Tibial nerve (tissue), 4 donors: ENCODE results near the gene IQSEC1. TPM values are rescaled to one million over a fixed set of nuclear protein-coding genes. Genes with fewer than 3 reads are reported as not detected.

Experiments
- DNase-seq, 2 donors: peaks; one replicate each; pipeline ENCODE4 v3.0.0-alpha.2; 2019; ENCODE audit warnings: low spot score in 2 of 2
- H3K27ac ChIP-seq, 4 donors: fragments of 200-600 bp; sonication (generic) in 3 of 4; one replicate each; pipeline ENCODE4 v1.5.1; 2017 to 2019; ENCODE audit warnings: mild to moderate bottlenecking in 1 of 4
- H3K27me3 ChIP-seq, 2 donors: fragments of 200-600 bp; sonication (generic) in 1 of 2; one replicate each; pipeline versions ENCODE4 v1.5.1 to v1.6.0; 2017 to 2019
- H3K36me3 ChIP-seq, 3 donors: fragments of 200-600 bp; sonication (generic); one replicate each; pipeline ENCODE4 v1.5.1; 2018 to 2019
- H3K4me1 ChIP-seq, 4 donors: fragments of 200-600 bp; sonication (generic) in 3 of 4; one replicate each; pipeline ENCODE4 v1.5.1; 2017 to 2019
- H3K4me3 ChIP-seq, 4 donors: fragments of 200-600 bp; sonication (generic) in 3 of 4; one replicate each; pipeline ENCODE4 v1.5.1; 2017 to 2019; ENCODE audit warnings: mild to moderate bottlenecking in 1 of 4, moderate library complexity in 1 of 4
- H3K9me3 ChIP-seq, 4 donors: fragments of 200-600 bp; sonication (generic) in 3 of 4; one replicate each; pipeline ENCODE4 v1.5.1; 2017 to 2019
- EP300 ChIP-seq, 2 donors: sonication (generic); formaldehyde crosslinking; IDR thresholded peaks; one replicate each; pipeline ENCODE4 v1.6.1; 2017; ENCODE audit warnings: antibody characterized with exemption in 2 of 2, mild to moderate bottlenecking in 1 of 2
- POLR2A ChIP-seq, 2 donors: fragments of 450-650 bp; IDR thresholded peaks; one replicate each; pipeline ENCODE4 v1.6.1; 2017; ENCODE audit warnings: antibody characterized with exemption in 2 of 2, mild to moderate bottlenecking in 2 of 2, moderate library complexity in 2 of 2
- WGBS, 2 donors: methylation state at CpG; one replicate each; pipeline ENCODE4 v1.1.5; 2018; 5-methylcytosine and 5-hydroxymethylcytosine counted together
- total RNA-seq, 4 donors: library from RNA; depleted of rRNA; stranded (reverse); fragments of >200 nt; gene quantifications; one replicate each; pipeline ENCODE4 v1.1.0, GENCODE V29; 2016
- TF ChIP-seq, protein P1 (sequence below), 5 experiments: fragments of 200-600 bp in 3 of 5; fragments of 450-650 bp in 2 of 5; sonication (generic) in 3 of 5; IDR thresholded peaks; one replicate each; pipeline ENCODE4 v1.5.1; 2016 to 2019; ENCODE audit warnings: antibody characterized with exemption in 5 of 5, mild to moderate bottlenecking in 3 of 5, moderate library complexity in 2 of 5

Gene IQSEC1
- total RNA-seq, 4 donors from 2014 or later = 58.2 to 77.5 (median 68.6) TPM

DNA sequence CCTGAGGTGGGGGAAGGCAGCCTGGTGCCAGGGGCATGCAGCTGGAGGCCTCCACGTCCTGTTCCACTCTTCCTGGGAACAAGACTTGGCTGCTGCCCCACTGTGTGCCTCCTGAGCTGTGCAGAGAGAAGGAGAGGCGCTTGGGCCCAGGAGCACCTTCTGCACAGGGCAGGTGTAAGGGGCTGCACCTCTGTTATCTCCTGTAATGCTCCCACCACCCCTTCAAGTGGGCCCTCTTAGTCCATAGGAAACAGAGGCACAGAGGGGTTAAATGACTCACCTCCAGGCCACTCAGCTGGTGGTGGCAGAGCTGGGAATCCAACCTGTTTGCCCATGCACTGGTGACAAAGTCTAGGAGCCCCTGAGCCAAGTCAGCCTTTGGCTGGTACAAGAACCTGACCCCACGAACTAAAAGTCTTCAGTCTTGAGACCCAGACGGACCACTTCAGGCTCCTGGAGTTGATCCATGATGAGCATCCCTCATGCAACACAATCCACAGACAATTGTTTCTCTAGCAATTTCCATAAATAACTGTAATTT, 93.2 kb downstream of the IQSEC1 start:
- TF ChIP-seq POLR2A (IDR thresholded peaks at IDR 0.05) (no peak), EP300 (IDR thresholded peaks at IDR 0.05) (no peak)
- TF ChIP-seq, protein P1, sequence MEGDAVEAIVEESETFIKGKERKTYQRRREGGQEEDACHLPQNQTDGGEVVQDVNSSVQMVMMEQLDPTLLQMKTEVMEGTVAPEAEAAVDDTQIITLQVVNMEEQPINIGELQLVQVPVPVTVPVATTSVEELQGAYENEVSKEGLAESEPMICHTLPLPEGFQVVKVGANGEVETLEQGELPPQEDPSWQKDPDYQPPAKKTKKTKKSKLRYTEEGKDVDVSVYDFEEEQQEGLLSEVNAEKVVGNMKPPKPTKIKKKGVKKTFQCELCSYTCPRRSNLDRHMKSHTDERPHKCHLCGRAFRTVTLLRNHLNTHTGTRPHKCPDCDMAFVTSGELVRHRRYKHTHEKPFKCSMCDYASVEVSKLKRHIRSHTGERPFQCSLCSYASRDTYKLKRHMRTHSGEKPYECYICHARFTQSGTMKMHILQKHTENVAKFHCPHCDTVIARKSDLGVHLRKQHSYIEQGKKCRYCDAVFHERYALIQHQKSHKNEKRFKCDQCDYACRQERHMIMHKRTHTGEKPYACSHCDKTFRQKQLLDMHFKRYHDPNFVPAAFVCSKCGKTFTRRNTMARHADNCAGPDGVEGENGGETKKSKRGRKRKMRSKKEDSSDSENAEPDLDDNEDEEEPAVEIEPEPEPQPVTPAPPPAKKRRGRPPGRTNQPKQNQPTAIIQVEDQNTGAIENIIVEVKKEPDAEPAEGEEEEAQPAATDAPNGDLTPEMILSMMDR (IDR thresholded peaks at IDR 0.05) = no peak
- no peak overlapping the region for H3K4me3 ChIP-seq
- H3K9me3 ChIP-seq = no peaks in the 10 kb centered on the region
- 85 to 89% methylated on average over 3 to 4 of the region's 4 CpGs for WGBS, 2 donors
- H3K27ac ChIP-seq = no peak overlapping the region
- no peak for DNase-seq
- H3K36me3 ChIP-seq = peaks cover 0 to 5% (median 0%) of the 10 kb centered on the region in 3 donors
- H3K27me3 ChIP-seq = no peaks in the 10 kb centered on the region
- H3K4me1 ChIP-seq = peaks cover 0 to 12% (median 3%) of the 10 kb centered on the region in 4 donors

DNA sequence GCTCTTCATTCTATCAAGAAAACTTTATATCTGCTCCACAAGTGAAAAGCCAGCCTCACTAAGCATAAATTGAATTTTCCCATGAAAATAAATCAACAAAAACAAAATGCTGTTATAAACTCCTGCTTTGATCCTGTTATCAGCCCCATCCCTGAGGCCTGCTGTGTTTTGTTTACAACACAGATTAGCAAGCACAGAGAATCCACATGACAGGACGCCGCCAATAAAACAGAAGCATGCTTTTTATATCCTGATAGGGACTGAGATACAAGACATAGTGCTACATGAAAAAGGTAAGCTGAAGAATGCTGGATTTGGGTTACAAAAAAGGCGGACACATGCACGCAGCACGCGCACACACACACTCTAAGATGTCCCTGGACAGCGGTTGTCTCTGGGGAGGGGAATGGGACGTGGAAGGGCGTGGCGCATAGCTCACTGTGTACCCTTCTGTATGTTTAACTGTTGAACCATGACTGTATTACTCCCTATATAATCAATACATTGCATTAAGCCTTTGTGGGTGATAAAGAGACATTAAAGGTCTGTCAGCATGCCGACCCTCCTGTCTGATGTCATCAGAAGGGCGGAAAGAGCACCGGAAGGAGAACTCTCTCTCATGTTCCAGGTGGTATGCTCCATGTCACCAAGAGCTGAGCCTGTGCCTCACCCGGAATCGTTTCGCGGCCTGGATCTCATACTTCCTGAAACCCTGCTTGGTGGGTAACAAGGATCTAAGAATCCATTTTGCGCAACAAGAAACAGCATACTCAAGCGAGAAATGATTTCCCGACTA, 93.9 kb downstream of the IQSEC1 start:
- peaks cover 0 to 5% (median 0%) of the 10 kb centered on the region in 3 donors for H3K36me3 ChIP-seq
- H3K27ac ChIP-seq = no peak overlapping the region

DNA sequence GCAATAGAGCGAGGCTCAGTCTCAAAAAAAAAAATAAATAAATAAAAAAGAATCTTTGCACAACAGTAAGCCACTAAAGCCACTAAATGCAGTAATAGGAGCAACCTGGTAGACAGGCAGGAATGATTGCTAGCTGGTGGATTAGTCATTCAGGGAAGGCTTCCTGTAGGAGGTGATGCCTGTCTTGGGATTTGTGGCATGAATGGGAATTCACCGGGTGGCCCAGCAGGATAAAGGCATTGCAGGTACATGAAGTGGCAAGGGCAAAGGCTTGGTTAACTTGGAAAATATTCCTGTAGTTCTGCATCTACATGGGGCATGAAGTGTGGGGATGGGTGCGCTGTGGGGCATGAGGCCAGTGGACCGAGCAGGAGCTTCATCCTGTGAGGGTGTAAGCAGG, 94.5 kb downstream of the IQSEC1 start:
- 83 to 92% methylated on average over 4 of the region's 4 CpGs for WGBS, 2 donors
- H3K27me3 ChIP-seq = no peaks in the 10 kb centered on the region
- H3K4me1 ChIP-seq = peaks cover 0 to 4% (median 0%) of the 10 kb centered on the region in 4 donors
- H3K4me3 ChIP-seq = no peak overlapping the region
- TF ChIP-seq, protein P1 (IDR thresholded peaks at IDR 0.05) = no peak
- TF ChIP-seq POLR2A (IDR thresholded peaks at IDR 0.05) (no peak), EP300 (IDR thresholded peaks at IDR 0.05) (no peak)
- no peak overlapping the region for H3K27ac ChIP-seq
- no peak for DNase-seq
- H3K36me3 ChIP-seq = peaks cover 0 to 5% (median 0%) of the 10 kb centered on the region in 3 donors
- H3K9me3 ChIP-seq = no peaks in the 10 kb centered on the region

More for the DNA sequence above, 93.9 kb downstream of the IQSEC1 start:
- DNase-seq = no peak
- WGBS, 2 donors = 88 to 90% methylated on average over 20 of the region's 20 CpGs
- TF ChIP-seq, protein P1 (IDR thresholded peaks at IDR 0.05) = no peak
- TF ChIP-seq EP300 (IDR thresholded peaks at IDR 0.05) (no peak), POLR2A (IDR thresholded peaks at IDR 0.05) (no peak)
- Histone ChIP-seq H3K9me3 (no peaks in the 10 kb centered on the region), H3K4me3 (no peak overlapping the region), H3K27me3 (no peaks in the 10 kb centered on the region), H3K4me1 (peaks cover 0 to 10% (median 2%) of the 10 kb centered on the region in 4 donors)

DNA sequence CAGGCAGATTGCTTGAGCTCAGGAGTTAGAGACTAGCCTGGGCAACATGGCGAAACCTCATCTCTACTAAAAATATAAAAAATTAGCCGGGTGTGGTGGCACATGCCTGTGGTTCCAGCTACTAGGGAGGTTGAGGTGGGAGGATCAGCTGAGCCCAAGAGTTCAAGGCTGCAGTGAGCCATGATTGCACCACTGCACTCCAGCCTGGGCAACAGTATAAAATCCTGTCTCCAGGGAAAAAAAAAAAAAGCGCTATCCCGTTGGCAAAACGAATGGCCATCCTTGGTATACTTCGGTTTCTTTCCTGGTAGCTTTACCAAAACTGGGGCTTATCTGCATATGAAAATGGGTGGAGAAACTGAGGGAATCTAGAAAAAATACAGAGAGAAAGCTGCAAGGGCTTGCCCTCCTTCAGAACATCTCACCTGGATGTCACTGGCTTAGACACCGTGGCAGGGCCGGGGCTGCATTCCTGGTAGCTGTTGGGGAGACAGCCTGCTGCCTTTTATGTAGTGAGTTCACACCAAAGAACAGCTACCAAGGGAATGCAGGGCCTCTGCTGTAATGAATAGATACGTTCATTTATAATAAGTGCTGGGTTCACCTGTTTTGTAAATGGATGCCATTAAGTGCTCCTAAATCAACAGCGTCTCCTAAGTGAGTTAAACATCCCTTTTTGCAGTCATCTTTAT, 96.0 kb downstream of the IQSEC1 start:
- no peaks in the 10 kb centered on the region for H3K27me3 ChIP-seq
- H3K4me1 ChIP-seq = no peaks in the 10 kb centered on the region
- WGBS, 2 donors = 77 to 80% methylated on average over 10 of the region's 10 CpGs
- peaks cover 0 to 5% (median 0%) of the 10 kb centered on the region in 3 donors for H3K36me3 ChIP-seq
- no peak overlapping the region for H3K27ac ChIP-seq
- no peaks in the 10 kb centered on the region for H3K9me3 ChIP-seq
- no peak overlapping the region for H3K4me3 ChIP-seq
- no peak for DNase-seq
- no peak for TF ChIP-seq POLR2A (IDR thresholded peaks at IDR 0.05)

DNA sequence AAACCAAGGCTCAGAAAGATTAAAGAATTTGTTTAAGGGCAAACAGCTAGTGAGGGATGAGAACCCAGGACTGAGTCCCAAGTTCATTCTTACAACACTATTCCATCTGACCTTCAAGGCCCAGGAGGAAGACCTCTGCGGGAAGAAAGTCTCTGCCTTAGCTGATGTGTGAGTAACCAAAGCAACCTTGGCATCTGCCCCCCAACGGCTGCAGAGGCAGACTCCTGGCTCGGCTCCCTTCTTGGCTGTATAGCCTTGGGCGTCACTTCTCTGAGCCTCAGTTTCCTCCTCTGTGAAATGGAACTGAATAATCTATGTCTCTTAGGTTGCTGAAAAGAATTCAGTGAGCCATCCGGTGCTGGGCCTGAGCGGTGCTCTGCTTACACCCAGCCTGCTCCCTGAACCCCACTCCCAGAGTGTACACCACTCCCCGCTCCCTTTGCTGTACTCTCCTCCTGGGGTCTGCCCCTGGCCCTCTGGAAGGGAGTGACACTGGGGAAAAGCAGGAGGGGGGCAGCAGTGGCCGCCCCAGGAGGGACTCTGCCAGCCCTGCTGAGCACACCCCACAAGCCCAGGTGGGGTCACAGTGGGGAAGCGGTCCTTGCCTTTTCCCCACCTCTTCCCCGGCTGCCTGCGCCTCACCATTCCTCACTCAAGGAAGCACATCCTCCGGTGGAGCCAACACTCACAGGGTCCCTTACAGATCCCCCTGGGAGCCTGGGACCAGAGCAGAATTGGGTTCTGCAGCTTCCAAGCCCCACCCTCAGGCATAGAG, 97.3 kb downstream of the IQSEC1 start:
- Histone ChIP-seq H3K27me3 (no peaks in the 10 kb centered on the region), H3K4me1 (no peaks in the 10 kb centered on the region), H3K4me3 (no peak overlapping the region), H3K9me3 (no peaks in the 10 kb centered on the region), H3K27ac (no peak overlapping the region), H3K36me3 (peaks cover 0 to 5% (median 0%) of the 10 kb centered on the region in 3 donors)
- 75 to 82% methylated on average over 10 to 12 of the region's 12 CpGs for WGBS, 2 donors
- TF ChIP-seq, protein P1 (IDR thresholded peaks at IDR 0.05) = no peak
- TF ChIP-seq EP300 (IDR thresholded peaks at IDR 0.05) = no peak
- no peak for TF ChIP-seq POLR2A (IDR thresholded peaks at IDR 0.05)
- DNase-seq = no peak
